ENCODE data around the gene C22orf31.
A peak's percentile ranks its signal among the peaks of the same experiment; 100 is the strongest.

The C22orf31 gene

DNA sequence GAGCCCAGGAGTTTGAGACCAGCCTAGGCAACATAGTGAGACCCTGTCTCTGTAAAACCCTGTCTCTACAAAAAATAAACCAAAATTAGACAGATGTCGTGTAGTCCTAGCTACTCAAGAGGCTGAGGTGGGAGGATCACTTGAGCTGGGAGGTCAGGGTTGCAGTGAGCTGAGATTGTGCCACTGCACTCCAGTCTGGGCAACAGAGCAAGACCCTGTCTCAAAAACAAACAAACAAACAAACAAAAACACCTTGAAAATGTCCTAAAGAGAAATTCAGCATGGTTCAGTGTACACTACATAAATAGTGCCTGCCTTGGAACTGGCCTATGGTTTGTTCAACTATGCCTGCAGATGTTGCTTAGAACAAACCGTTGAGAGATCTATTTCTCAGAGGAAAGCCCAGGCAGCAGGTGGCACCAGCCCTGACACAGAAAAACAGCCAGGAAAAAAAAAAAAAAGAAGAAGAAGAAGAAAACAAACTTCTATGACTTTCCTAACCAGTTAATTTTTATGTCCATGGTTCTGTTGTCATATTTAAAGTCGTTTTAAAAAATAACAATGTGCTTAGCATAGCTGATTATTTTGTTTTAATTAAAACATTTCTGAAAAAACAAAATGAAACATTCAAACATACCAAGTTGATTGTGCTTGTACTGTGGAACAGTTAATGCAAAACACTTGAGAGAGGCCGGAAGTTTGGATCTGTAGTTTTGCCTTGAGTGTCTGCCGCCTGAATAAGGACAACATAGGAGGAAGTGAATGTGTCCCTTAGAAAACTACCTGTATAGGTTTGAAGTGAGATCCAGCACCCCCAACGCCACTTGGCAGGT, 16.6 kb upstream of the C22orf31 start:
- Histone ChIP-seq H3K36me3 (no peaks in the 10 kb centered on the region), H3K27ac (no peak overlapping the region), H4K20me1 (peaks cover 0 to 14% (median 10%) of the 10 kb centered on the region in 11 experiments; a peak in 9 of 22 replicates), H3K4me1 (peaks cover 6 to 26% (median 14%) of the 10 kb centered on the region in 10 experiments), H3K9ac (no peak overlapping the region), H3K4me2 (no peak overlapping the region), H3K4me3 (no peak overlapping the region), H3K27me3 (peaks cover 29 to 42% (median 34%) of the 10 kb centered on the region in 11 experiments), H3K9me3 (replicated peaks in 1 of 11) (no peaks in the 10 kb centered on the region)
- no peak for TF ChIP-seq Cebpa-rat (IDR thresholded peaks at IDR 0.05)

DNA sequence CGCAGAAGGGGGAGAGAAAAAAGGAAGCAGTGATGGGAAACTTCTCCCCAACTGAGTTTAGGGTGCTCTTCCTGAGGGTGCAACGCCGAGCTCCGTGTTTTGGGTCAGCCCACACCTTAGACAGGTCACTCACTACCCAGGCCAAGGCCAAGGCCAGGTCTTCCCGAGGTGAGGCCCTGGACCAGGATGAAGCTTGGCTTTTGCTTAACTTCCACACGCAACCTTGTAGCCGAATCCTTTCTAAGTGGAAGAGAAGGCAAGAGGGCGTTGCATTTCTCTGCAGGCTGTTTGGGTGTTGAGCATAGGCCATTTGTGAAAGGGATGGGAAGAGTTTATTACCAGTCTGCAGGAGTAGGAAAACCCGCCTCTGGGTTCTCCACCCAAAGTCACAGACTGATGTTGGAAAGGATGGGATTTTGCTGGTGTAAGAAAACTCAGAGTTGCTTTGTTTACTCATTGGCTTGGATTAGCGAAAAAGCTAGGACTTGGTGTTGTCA, 12.7 kb upstream of the C22orf31 start:
- peaks cover 0 to 40% (median 23%) of the 10 kb centered on the region in 11 experiments; a peak in 15 of 22 replicates for H4K20me1 ChIP-seq
- H3K9ac ChIP-seq, result no peak overlapping the region
- no peaks in the 10 kb centered on the region for H3K9me3 ChIP-seq (replicated peaks in 1 of 11)
- no peak overlapping the region; a peak in 1 of 22 replicates for H3K4me2 ChIP-seq
- H3K27me3 ChIP-seq, result peaks cover 68 to 81% (median 73%) of the 10 kb centered on the region in 11 experiments
- no peak for TF ChIP-seq Cebpa-rat (IDR thresholded peaks at IDR 0.05)
- H3K4me1 ChIP-seq, result peaks cover 19 to 29% (median 24%) of the 10 kb centered on the region in 10 experiments
- no peaks in the 10 kb centered on the region for H3K36me3 ChIP-seq
- H3K4me3 ChIP-seq, result no peak overlapping the region; a peak in 1 of 20 replicates
- H3K27ac ChIP-seq, result no peak overlapping the region

DNA sequence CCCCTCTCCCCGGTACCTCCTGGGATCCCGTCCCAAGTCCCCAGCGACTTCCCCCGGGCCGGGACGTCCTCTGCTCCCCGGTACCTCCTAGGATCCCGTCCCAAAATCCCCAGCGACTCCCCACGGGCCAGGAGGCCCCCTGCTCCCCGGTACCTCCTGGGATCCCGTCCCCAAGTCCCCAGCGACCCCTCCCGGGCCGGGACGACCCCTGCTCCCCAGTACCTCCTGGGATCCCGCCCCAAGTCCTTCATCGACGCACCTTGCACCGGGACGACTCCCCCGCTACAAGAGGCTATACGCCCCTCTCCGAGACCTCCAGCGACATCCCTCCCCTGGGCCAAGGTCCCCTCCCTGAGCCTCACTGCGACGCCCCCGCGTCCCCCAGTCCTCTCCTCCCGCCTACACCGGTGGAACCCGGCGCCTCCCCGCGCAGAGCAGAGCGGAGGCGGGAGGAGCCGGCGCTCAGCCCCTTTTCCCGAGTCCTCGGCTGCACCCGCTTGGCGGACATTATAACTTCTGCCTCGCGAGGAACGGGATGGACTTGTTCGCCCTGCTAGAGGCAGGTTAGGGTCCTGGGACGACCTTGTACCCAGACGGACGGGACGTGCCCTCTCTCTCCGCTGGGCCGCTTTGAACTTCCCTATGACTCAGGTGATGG, 12.1 kb upstream of the C22orf31 start:
- H3K4me1 ChIP-seq, result peaks cover 19 to 29% (median 24%) of the 10 kb centered on the region in 10 experiments
- peak overlapping the region in 8 of 11 experiments; percentile 66 to 83 (median 70); a peak in 10 of 22 replicates for H3K9ac ChIP-seq
- peak overlapping the region; percentile 60 to 76 (median 67) for H3K4me3 ChIP-seq
- no peaks in the 10 kb centered on the region for H3K9me3 ChIP-seq (replicated peaks in 1 of 11)
- H4K20me1 ChIP-seq, result peaks cover 0 to 40% (median 23%) of the 10 kb centered on the region in 11 experiments; a peak in 15 of 22 replicates
- no peak overlapping the region; a peak in 1 of 22 replicates for H3K27ac ChIP-seq
- H3K4me2 ChIP-seq, result peak overlapping the region; percentile 85 to 99 (median 95)
- H3K27me3 ChIP-seq, result peaks cover 72 to 83% (median 76%) of the 10 kb centered on the region in 11 experiments
- no peak for TF ChIP-seq Cebpa-rat (IDR thresholded peaks at IDR 0.05)
- H3K36me3 ChIP-seq, result no peaks in the 10 kb centered on the region

DNA sequence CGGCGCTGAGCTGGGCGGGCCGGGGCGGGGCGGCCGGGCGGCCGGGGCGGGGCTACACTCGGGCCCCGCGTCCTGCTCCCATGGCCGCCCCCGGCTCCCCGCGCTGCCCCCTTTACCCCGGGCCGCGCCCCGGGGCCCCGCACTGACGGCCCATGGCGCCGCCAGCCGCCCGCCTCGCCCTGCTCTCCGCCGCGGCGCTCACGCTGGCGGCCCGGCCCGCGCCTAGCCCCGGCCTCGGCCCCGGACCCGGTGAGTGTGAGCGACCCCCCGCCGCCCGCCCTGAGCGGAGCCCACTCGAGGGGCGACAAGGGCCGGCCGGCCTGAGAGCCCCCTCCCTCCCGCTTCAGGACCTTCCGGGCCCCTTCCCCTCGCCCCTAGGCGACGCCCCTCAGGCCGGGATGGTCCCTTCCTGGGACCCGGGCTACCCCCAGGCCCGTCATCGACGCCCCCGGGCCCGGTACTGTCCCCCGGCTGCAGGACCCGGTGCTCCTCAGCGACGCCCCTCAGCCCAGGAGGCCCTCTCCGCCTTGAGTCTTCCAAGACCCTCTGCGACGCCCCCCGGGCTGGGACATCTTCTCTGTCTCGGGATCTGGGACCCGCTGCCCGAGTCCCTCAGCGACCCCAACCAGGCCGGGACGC, 11.5 kb upstream of the C22orf31 start, which contains the start of gene KREMEN1:
Gene KREMEN1, plus strand, starts transcription at position 57 of the 639 bp plus-strand sequence. Its CDS starts 96 bp downstream, at position 153.
- H4K20me1 ChIP-seq, result peaks cover 0 to 40% (median 23%) of the 10 kb centered on the region in 11 experiments; a peak in 15 of 22 replicates
- H3K4me1 ChIP-seq, result peaks cover 19 to 29% (median 24%) of the 10 kb centered on the region in 10 experiments
- H3K27me3 ChIP-seq, result peaks cover 72 to 82% (median 75%) of the 10 kb centered on the region in 11 experiments
- H3K9ac ChIP-seq, result peak within 1 kb of the TSS; percentile 43 to 83 (median 68); a peak in 21 of 22 replicates
- no peak for TF ChIP-seq Cebpa-rat (IDR thresholded peaks at IDR 0.05)
- no peaks in the 10 kb centered on the region for H3K9me3 ChIP-seq (replicated peaks in 1 of 11)
- H3K27ac ChIP-seq, result peak within 1 kb of the TSS in 5 of 11 experiments; percentile 20 to 68 (median 45); a peak in 5 of 22 replicates
- H3K4me3 ChIP-seq, result peak within 1 kb of the TSS; percentile 60 to 76 (median 67)
- no peaks in the 10 kb centered on the region for H3K36me3 ChIP-seq
- peak within 1 kb of the TSS; percentile 85 to 99 (median 95) for H3K4me2 ChIP-seq

DNA sequence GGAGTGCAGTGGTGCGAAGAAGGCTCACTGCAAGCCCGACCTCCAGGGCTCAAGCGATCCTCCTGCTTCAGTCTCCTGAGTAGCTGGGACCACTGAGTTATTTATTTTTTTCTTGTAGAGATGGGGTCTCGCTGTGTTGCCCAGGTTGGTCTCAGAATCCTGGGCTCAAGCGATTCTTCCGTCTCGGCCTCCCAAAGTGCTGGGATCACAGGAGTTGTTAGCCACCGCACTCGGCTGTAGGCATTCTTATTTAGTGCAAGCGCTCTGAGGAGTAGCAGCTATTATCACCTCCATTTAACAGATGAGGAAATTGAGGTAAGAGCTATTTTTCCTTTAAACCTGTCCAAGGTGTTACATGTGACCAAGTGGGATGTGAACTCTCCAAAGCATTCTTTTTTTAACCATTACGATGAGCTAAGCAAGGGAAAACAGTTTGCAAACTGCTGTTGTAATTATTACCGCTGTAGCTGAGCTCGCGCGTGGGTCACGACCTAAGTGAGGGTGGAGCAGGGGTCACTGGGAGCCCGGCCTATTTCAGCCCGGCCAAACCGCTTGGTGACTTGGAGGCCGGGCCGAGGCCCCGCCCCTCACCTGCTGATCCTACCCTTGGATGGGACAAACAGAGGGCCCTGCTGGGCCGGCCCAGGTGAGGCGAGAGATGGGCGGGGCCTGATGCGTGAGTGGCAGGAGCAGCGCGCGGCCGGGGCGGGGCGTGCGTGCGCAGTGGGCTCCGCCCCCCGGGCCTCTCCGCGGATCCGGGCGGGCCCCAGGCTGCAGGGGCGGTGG, 10.8 kb upstream of the C22orf31 start:
- peak overlapping the region; percentile 60 to 76 (median 67) for H3K4me3 ChIP-seq
- H4K20me1 ChIP-seq, result peaks cover 0 to 40% (median 23%) of the 10 kb centered on the region in 11 experiments; a peak in 15 of 22 replicates
- peak overlapping the region in 3 of 11 experiments; percentile 68 to 83 (median 73); a peak in 7 of 22 replicates for H3K9ac ChIP-seq
- H3K9me3 ChIP-seq (replicated peaks in 1 of 11), result no peaks in the 10 kb centered on the region
- peaks cover 72 to 82% (median 75%) of the 10 kb centered on the region in 11 experiments for H3K27me3 ChIP-seq
- peaks cover 19 to 29% (median 24%) of the 10 kb centered on the region in 10 experiments for H3K4me1 ChIP-seq
- TF ChIP-seq Cebpa-rat (IDR thresholded peaks at IDR 0.05), result no peak
- no peak overlapping the region for H3K27ac ChIP-seq
- H3K4me2 ChIP-seq, result peak overlapping the region; percentile 85 to 99 (median 94)
- H3K36me3 ChIP-seq, result no peaks in the 10 kb centered on the region

DNA sequence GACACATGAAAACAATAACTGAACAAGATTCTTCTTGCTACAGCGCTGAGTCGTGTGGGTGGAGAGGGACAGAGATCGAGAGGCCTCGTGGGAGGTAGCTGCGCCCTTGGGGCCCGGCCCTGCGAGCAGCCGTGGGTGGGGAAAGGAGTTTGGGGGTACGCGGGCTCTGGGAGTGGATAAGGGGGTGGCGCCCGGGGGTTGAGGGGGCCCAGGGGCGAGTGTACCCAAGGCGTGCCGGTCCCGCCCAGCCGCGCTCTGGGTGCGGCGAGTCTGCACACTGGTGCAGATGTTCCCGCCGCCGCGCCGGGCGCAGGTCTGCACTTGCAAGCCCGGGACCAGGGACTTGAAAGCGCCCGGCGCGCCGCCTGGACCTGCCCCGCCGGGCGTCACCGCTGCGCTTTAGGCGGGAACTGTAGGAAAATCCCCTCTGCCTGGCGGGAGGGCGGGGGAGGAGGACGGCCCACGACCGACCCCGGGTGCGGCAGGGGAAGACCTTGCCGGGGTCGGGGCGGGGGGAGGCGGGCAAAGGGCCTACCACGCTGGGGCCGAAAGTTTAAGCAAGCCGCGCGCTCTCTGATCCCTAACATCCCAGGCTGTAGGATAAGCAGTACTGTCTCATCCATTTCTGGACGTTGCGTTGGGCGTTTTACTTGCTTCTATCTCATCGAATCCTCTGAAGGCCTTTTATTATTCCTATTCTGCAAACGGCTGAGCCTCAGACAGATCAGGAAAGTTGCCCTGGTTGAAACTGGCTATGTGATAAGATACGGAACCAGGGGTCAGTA, 9.8 kb upstream of the C22orf31 start:
- no peak for TF ChIP-seq Cebpa-rat (IDR thresholded peaks at IDR 0.05)
- peak overlapping the region; percentile 60 to 76 (median 67); a peak in 19 of 20 replicates for H3K4me3 ChIP-seq
- no peak overlapping the region for H3K27ac ChIP-seq
- peaks cover 21 to 32% (median 25%) of the 10 kb centered on the region in 10 experiments for H3K4me1 ChIP-seq
- H3K9ac ChIP-seq, result peak overlapping the region in 3 of 11 experiments; percentile 4 to 30 (median 17); a peak in 2 of 22 replicates
- H3K4me2 ChIP-seq, result peak overlapping the region; percentile 85 to 99 (median 94)
- H3K27me3 ChIP-seq, result peaks cover 72 to 79% (median 75%) of the 10 kb centered on the region in 11 experiments
- H3K36me3 ChIP-seq, result no peaks in the 10 kb centered on the region
- H3K9me3 ChIP-seq (replicated peaks in 1 of 11), result no peaks in the 10 kb centered on the region
- H4K20me1 ChIP-seq, result peaks cover 0 to 40% (median 23%) of the 10 kb centered on the region in 11 experiments; a peak in 15 of 22 replicates

DNA sequence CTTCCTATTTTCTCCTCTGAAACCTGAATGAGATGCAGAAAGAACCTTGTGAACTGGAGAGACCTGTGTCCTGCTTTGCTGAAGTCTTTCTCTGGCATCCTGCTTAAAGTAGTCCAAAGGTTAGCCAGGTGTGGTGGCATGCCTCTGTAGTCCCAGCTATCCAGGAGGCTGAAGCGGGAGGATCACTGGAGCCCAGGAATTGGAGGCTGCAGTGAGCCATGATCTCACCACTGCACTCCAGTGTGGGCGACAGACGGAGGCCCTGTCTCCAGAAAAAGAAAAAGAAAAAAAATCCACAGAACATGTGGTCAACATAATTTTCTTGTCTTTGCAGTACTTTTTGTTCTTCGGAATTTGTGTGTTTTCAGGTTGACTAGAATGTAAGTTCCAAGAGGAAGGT, 8.9 kb upstream of the C22orf31 start:
- no peak overlapping the region for H3K9ac ChIP-seq
- peaks cover 31 to 41% (median 35%) of the 10 kb centered on the region in 10 experiments for H3K4me1 ChIP-seq
- H3K27ac ChIP-seq, result no peak overlapping the region
- TF ChIP-seq Cebpa-rat (IDR thresholded peaks at IDR 0.05), result no peak
- H3K4me2 ChIP-seq, result no peak overlapping the region
- H3K27me3 ChIP-seq, result peaks cover 62 to 69% (median 65%) of the 10 kb centered on the region in 11 experiments
- no peaks in the 10 kb centered on the region for H3K9me3 ChIP-seq (replicated peaks in 1 of 11)
- H3K4me3 ChIP-seq, result no peak overlapping the region
- H3K36me3 ChIP-seq, result no peaks in the 10 kb centered on the region
- peaks cover 0 to 40% (median 23%) of the 10 kb centered on the region in 11 experiments; a peak in 15 of 22 replicates for H4K20me1 ChIP-seq
